Activated CD4-positive, alpha-beta T cell treated with anti-CD3 and anti-CD28 coated beads, Interleukin-2, Interleukin-6, amounts not matched to agents 100 ng/mL and 50 ng/mL, durations not matched to agents 16 hours and 8 hours (primary cell): ENCODE measurements around the gene OBSCN.
"Not testable (repeated sequence)": the region's sequence is repeated elsewhere in the genome, so short reads cannot be mapped to it uniquely, and the experiment has no call there.

Experiments used
- DNase-seq: peaks from one replicate; pipeline ENCODE4 v3.0.0-alpha.2; 2020

The OBSCN gene

DNA sequence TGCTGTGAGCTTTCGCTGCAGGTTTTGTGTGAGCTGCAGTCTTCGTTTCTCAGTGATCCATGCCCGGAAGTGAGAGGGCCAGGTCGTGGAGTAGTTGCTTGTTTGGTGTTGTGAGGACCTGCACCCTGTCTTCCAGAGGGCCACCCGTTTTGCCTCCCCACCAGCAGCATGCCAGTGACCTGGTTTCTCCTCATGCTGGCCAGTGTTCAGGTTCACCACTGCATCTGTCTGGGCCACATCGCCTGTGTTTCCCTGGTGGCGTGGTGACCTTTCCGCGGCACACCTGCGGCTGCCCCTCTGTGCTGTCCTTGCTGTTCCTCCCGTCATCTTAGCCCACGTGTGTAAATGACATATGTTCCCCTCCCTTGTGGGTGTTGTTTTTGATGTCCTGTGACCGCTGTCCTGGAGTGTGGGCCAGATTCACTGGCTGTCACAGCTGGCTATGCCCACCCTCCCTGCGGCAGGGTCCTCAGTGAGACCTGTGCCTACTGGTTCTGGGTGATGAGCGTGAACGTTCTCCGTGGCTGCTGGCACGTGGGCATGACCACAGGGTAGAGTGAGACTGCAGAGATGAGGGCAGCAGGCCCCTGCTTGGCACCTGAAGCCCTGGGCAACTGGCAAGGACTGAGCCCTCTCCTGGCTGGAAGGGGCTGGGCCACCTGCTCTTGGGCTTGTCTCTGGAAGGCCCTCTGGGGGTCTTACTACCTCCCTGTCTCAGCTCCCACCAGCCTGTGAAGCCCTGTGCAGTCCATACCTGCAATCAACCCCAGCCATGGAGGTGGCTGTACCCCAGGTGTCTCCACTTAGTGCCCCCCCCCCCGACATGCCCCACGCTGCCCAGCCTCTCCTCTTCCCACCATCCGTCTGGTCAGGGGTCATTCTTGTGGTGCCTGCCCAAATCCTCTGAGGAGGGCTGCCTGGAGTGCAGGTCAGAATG, 35.0 kb upstream of the OBSCN start:
- no peak for DNase-seq

- peak; percentile 28 for DNase-seq
These were observed 34.0 kb upstream of the OBSCN start for GRCh38 chr1:228173528-228174481.

DNA sequence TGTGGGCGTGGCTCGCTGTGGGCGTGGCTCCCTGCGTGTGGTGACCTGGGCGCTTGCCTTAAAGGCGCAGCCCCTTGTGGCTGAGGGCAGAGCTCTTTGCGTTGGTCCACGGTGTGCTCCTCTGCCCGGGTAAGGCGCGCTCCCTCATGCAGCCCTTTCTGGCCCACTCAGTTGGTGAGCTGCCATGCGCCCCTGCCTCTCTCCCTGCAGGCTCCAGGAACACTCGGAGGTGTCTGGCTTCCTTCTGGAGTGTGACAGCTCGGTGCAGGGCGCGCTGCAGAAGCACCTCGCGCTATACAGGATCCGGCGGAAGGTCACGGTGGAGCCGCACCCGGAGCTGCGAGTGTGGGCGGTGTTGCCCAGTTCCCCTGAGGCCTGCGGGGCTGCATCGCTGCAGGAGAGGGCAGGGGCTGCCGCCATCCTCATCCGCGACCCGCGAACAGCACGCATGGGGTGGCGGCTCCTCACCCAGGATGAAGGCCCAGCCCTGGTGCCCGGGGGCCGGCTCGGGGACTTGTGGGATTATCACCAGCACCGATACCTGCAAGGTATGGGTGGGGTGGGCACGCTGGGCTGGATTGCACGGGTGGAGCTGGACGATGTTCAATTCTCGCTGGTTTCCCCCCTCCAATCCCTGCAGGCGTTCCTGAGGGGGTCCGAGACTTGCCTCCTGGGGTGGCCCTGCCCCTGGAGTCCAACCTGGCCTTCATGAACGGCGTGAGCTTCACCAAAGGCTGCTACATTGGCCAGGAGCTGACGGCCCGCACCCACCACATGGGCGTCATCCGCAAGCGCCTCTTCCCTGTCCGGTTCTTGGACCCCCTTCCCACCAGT, 33.1 kb upstream of the OBSCN start:
- DNase-seq: peak; percentile 31

GRCh38 chr1:228175316-228176023, 32.4 kb upstream of the OBSCN start:
- DNase-seq: no peak

DNA sequence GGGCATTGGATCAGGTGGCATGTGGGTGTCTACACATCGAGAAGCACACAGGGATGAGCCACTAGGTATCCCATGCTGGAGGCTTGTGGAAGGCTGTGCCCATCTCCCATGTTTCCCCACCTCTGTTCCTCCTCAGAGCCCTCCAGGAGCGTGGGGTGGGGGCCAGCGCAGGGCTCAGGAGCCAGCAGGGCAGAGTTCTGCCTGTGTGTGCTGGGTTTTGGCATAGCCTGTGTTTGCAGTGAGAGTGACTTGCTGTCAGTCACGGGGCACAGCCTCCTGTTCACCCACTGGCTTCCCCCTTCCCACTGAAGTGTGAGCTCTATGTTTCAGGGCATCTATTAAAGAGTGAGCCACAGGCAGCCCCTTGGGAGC, 31.8 kb upstream of the OBSCN start:
- no peak for DNase-seq

DNA sequence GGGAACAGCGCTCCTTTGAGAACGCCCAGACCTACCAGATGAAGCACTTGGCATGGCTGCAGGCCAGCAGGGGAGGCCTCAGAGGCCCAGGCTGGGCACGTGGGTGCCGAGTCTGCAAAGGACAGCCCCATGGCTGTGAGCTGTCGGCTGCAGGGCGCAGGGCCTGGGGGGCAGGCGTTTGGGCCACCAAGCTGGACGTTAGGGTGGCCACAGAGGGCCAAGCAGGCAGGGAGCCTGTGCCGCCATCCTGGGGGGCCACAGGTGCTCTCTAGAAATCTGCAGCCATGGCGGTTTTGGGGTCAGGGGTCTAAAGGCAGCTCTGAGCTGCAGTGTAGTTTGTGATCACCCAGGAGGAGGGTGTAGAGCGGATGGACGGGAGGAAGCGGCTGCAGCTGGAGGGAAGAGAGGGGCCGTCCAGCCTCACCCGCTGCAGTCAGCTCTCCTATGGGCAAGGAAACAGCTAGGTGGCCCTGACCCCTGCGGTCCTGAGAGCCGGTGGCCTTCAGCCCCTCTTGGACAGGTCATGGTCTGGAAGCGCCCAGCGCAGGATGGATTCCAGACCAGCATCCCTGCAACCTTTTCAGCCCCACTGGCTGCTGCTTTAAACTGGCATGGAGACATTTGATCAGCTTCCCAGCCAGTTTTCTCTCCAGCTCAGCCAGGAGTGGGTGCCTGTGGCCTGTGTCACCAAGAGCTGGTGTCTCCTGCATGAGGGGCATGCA, 31.2 kb upstream of the OBSCN start:
- DNase-seq: no peak

DNA sequence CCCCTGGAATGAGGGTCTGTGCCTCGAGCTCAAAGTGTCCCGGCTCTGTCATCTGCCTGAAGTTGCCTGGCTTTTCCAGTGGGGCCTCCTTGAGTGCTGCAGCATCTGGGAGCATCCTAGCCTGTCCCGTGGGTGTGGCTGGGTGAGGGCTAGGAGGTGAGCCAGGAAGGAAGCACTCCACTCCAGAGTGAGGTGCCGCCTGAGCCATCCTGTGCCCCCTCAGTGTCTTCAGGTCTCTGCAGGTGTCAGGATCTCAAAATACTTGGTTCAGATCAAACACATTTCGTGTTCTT, 30.7 kb upstream of the OBSCN start:
- no peak for DNase-seq

DNA sequence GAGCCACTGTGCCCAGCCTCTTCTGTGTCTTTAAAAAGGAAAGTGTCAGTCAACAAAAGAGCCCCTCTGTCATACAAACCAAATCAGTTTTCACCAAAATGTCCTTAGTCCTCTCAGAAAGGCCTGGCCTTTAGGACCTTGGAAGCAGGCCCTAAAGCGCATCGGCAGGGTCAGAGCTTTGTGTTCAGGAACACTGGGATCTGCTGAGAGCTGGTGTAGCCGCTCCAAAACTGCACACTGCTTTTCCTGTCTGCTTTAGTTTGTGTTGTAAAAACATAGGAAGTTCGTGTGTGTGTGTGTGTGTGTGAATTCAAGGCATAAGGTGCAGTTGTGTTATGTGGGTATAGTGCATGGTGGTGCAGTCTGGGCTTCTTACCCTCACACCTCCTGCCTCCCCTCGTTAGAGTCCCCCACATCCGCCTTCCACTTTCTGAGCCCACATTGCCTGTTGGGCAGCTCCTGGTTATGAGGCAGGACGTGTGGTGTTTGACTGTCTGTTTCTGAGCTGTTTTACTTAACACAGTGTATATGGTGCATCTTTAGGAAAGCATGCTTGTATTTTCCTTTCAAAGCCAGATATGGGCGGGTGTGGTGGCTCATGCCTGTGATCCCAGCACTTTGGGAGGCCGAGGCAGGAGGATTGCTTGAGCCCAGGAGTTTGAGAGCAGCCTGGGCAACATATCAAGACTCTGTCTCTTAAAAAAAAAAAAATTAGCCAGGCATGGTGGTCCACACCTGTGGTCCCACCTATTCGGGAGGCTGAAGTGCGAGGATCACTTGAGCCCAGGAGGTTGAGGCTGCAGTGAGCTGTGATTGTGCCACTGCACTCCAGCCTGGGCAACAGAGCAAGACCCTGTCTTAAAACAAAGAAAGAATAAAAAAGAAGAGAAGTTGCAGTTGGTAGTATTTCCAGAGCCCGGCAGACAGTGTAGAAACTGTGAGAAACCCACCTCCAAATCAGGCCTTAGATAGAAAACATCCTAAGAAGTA, 29.8 kb upstream of the OBSCN start:
- DNase-seq: no peak

DNA sequence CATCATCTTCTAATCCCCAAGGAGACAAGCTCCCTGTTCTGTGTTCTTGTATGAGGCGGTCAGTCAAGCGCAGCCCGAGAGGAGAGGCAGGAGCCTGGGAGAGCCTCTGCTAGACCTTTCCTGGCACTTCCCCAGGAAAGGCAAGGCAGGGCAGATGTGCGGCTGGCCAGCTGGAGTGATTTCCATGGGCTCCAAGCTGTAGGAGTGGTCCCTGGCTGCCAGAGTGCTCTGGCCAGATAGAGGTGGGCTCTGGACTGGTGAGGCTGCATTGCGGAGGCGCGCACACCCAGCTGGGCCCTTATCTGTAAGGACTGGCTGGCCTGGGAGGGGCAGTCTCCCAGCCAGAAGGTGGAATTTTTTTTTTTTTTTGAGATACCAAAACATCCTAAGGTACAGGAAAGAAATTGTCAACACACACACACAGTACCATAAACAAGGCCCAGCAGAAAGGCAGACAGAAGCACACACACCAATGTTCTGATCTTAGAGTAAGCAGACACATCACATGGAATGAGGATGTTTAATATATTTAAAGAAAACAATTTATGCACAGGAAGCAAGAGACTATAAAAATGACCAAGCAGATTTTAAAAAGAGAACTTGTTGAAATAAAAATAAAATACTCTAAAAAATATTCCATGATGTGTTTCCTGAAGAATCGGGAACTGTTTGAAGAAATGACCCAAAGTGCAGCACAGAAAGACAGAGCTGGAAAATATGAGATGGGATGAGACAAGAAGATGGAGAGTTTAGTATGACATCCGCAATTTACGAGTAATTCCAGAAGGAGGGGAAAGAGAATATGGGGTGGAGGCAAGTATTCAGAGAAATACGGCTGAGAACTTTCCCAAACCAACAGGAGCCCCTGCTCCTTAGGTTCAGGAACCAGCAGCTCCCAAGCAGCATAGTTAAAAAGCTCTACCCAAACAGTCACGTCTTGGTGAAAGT, 28.8 kb upstream of the OBSCN start:
- no peak for DNase-seq

GRCh38 chr1:228180271-228180958, 27.4 kb upstream of the OBSCN start:
- DNase-seq: no peak

DNA sequence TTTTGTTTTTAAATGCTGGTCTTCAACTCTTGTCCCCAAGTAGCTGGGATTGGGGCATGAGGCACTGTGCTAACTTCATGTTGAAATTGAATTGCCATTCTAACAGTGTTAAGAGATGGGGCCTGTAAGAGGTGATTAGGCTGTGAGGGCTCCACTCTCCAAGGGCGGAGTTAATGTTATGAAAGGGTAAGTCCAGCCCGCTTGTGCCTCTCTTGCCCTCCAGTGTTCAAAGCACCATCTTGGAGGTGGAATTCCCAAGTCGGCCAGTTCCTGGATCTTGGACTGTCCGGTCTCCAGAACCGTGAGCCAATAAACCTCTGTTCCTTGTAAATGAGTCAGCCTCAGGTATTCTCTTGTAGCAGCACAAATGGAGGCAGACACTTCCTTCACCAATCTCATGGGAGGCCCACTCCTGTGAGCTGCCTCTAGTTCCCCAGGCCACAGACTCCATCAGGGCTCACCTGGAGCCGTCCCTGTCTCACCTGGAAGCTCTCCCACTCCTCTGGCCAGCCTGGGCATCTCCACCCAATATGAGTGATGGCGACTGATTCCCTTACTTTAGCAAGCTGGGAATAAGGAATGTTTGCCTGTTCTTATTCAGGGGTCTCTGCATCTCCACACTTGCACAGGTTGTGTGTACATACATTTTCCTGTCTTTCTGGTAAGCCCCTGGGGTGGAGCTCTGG, 26.7 kb upstream of the OBSCN start:
- no peak for DNase-seq

DNA sequence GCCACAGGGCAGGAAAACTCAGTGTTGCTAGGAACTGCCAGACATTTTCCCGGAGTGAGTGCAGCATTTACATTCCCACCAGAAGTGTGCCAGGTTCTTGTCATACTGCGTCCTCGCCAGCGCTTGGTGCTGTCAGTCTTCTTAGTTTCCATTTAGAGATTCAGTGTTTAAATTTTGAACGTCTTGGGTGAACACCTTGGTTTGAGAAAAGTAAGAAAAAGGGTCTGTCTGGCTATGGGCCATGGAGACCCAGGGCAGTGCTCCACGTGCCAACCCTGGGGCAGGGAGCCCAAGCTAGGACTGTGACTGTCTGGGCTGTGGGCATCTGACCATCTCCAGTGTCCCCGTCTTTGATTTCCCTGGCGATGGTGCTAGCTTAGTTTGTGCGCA, 26.2 kb upstream of the OBSCN start:
- DNase-seq: no peak

DNA sequence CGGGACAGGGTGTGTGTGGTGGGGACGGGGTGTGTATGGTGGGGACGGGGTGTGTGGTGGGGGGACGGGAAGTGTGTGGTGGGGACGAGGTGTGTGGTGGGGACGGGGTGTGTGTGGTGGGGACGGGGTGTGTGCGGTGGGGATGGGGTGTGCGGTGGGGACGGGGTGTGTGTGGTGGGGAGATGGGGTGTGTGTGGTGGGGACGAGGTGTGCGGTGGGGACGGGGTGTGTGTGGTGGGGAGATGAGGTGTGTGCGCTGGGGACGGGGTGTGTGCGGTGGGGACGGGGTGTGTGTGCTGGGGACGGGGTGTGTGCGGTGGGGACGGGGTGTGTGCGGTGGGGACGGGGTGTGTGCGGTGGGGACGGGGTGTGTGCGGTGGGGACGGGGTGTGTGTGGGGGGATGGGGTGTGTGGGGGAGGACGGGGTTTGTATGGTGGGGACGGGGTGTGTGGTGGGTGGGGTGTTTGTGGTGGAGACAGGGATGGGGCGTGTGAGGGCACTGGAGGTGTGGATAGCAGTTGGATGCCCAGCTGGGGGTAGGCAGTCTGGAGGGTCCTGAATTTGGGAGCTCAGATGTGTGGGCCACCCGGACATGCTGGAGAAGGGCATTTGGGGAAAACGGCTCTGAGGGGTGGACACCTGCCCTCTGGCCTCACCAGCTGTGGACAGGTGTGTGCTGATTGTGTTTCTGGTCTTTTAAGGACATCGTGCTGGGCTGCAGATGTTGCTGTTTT, 25.4 kb upstream of the OBSCN start:
- DNase-seq: no peak

- DNase-seq: no peak
These were observed 23.7 kb upstream of the OBSCN start for GRCh38 chr1:228184152-228184551.

GRCh38 chr1:228185641-228185965, 22.2 kb upstream of the OBSCN start:
- peak; percentile 36 for DNase-seq

DNA sequence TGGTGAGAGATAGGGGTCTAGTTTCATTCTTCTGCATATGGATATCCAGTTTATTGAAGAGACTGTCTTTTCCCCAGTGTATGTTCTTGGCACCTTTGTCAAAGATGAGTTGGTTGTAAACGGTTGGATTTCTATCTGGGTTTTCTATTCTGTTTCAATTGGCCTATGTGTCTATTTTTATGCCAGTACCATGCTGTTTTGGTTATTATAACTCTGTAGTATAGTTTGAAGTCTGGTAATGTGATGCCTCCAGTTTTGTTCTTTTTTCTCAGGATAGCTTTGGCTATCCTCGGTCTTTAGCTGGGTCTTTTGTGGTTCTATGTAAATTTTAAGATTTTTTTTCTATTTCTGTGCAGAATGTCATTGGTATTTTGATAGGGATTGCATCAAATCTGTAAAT, 19.6 kb upstream of the OBSCN start:
- not testable (repeated sequence) for DNase-seq

- DNase-seq: no peak
These were observed 17.7 kb upstream of the OBSCN start for GRCh38 chr1:228190182-228190581.
